ENCODE data around the gene TMEM225.

The TMEM225 gene

GRCh38 chr11:123856444-123856843 is 29.0 kb downstream of the TMEM225 start:
- no peak for DNase-seq (ENCODE audit: extremely low read depth, insufficient read length)
- H3K27me3 ChIP-seq (replicated peaks; ENCODE audit: control insufficient read depth, insufficient read depth, low read length), result no peaks in the 10 kb centered on the region
- TF ChIP-seq CTCF (IDR thresholded peaks at IDR 0.05; ENCODE audit: insufficient read depth, low read length, poor library complexity, severe bottlenecking), result no peak
- H3K36me3 ChIP-seq (ENCODE audit: control insufficient read depth, insufficient read depth, low read length), result no peaks in the 10 kb centered on the region
- H3K4me3 ChIP-seq (replicated peaks; ENCODE audit: low read depth, low read length), result no peak overlapping the region

GRCh38 chr11:123853038-123853437 is 32.4 kb downstream of the TMEM225 start:
- DNase-seq (ENCODE audit: extremely low read depth, insufficient read length), result no peak
- TF ChIP-seq CTCF (IDR thresholded peaks at IDR 0.05; ENCODE audit: insufficient read depth, low read length, poor library complexity, severe bottlenecking), result no peak
- H3K4me3 ChIP-seq (replicated peaks; ENCODE audit: low read depth, low read length), result no peak overlapping the region
- no peaks in the 10 kb centered on the region for H3K36me3 ChIP-seq (ENCODE audit: control insufficient read depth, insufficient read depth, low read length)
- H3K27me3 ChIP-seq (replicated peaks; ENCODE audit: control insufficient read depth, insufficient read depth, low read length), result no peaks in the 10 kb centered on the region

- H3K4me3 ChIP-seq (replicated peaks; ENCODE audit: low read depth, low read length), result no peak overlapping the region
- DNase-seq (ENCODE audit: extremely low read depth, insufficient read length), result no peak
- H3K36me3 ChIP-seq (ENCODE audit: control insufficient read depth, insufficient read depth, low read length), result no peaks in the 10 kb centered on the region
- no peaks in the 10 kb centered on the region for H3K27me3 ChIP-seq (replicated peaks; ENCODE audit: control insufficient read depth, insufficient read depth, low read length)
- TF ChIP-seq CTCF (IDR thresholded peaks at IDR 0.05; ENCODE audit: insufficient read depth, low read length, poor library complexity, severe bottlenecking), result no peak
Measured at GRCh38 chr11:123852321-123852720, 33.1 kb downstream of the TMEM225 start.

- no peak for TF ChIP-seq CTCF (IDR thresholded peaks at IDR 0.05; ENCODE audit: insufficient read depth, low read length, poor library complexity, severe bottlenecking)
Measured at GRCh38 chr11:123851110-123851509, 34.4 kb downstream of the TMEM225 start.

GRCh38 chr11:123841174-123841573 is 44.3 kb downstream of the TMEM225 start:
- H3K36me3 ChIP-seq (ENCODE audit: control insufficient read depth, insufficient read depth, low read length), result no peaks in the 10 kb centered on the region
- no peak for TF ChIP-seq CTCF (IDR thresholded peaks at IDR 0.05; ENCODE audit: insufficient read depth, low read length, poor library complexity, severe bottlenecking)
- no peaks in the 10 kb centered on the region for H3K27me3 ChIP-seq (replicated peaks; ENCODE audit: control insufficient read depth, insufficient read depth, low read length)
- DNase-seq (ENCODE audit: extremely low read depth, insufficient read length), result no peak
- H3K4me3 ChIP-seq (replicated peaks; ENCODE audit: low read depth, low read length), result no peak overlapping the region

More at GRCh38 chr11:123851110-123851509, 34.4 kb downstream of the TMEM225 start:
- no peaks in the 10 kb centered on the region for H3K36me3 ChIP-seq (ENCODE audit: control insufficient read depth, insufficient read depth, low read length)
- no peaks in the 10 kb centered on the region for H3K27me3 ChIP-seq (replicated peaks; ENCODE audit: control insufficient read depth, insufficient read depth, low read length)
- DNase-seq (ENCODE audit: extremely low read depth, insufficient read length), result no peak
- no peak overlapping the region for H3K4me3 ChIP-seq (replicated peaks; ENCODE audit: low read depth, low read length)

GRCh38 chr11:123839131-123839530 is 46.3 kb downstream of the TMEM225 start:
- TF ChIP-seq CTCF (IDR thresholded peaks at IDR 0.05; ENCODE audit: insufficient read depth, low read length, poor library complexity, severe bottlenecking), result no peak
- DNase-seq (ENCODE audit: extremely low read depth, insufficient read length), result no peak
- Histone ChIP-seq H3K4me3 (replicated peaks; ENCODE audit: low read depth, low read length) (no peak overlapping the region), H3K36me3 (ENCODE audit: control insufficient read depth, insufficient read depth, low read length) (no peaks in the 10 kb centered on the region), H3K27me3 (replicated peaks; ENCODE audit: control insufficient read depth, insufficient read depth, low read length) (no peaks in the 10 kb centered on the region)
